Stimulated activated CD8-positive, alpha-beta memory T cell treated with anti-CD3 and anti-CD28 coated beads, Interleukin-12 subunit alpha, Interleukin-12 subunit beta, amount 100 ng/mL, for 1 hour (primary cell): ENCODE data around the gene HLA-DPB1.
"Not testable (repeated sequence)": the region's sequence is repeated elsewhere in the genome, so short reads cannot be mapped to it uniquely, and the experiment has no call there.

Experiments
- DNase-seq: peaks from one replicate; pipeline ENCODE4 v3.0.0-alpha.2; 2020; ENCODE audit warnings: low read depth

The HLA-DPB1 gene

DNA sequence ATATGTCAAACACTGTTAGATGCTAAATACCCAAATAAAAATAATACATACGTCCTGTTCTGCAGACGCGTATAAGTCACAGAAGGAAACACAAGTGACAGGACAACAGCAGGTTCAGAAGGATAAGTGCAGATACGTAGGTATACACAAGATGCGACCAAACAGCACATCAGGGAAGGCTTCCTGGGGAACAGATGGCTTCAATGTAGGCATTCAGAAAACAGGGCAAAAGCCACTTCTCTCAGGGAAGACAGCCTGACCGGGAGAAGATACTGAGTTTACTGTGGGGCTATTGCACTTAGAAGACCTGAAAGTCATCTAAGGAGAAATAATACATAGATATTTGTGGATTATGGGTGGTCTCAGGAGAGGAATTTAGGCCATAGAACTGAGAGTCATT lies 4.2 kb upstream of the HLA-DPB1 start:
- no peak for DNase-seq

DNA sequence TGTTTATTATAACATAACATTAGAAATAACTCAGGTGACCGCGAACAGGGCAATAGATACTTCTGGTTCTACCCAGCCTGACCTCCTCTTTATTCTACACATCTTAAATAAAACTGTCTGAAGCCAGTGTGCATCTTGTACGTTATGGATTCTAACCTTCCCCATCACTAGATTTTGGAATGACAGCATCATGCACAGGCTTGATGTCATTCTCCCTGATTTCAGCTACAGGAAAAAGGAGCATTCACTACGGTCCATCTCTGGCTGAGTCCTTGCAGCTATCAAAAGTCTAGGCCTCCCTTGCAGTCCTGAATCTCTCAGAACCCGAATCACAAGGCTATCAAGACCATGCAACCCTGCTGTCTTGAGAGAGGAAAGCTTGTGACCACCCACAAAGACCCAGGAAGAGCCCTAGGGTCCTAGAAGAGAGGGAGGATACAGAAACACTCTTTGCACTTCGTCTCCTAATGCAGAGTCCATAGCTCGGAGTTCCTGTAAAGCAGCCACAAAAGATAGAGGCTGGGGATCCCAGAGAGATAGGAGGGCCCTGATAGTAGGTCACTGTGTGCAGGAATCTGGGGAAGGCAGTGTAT lies 3.2 kb upstream of the HLA-DPB1 start:
- no peak for DNase-seq

DNA sequence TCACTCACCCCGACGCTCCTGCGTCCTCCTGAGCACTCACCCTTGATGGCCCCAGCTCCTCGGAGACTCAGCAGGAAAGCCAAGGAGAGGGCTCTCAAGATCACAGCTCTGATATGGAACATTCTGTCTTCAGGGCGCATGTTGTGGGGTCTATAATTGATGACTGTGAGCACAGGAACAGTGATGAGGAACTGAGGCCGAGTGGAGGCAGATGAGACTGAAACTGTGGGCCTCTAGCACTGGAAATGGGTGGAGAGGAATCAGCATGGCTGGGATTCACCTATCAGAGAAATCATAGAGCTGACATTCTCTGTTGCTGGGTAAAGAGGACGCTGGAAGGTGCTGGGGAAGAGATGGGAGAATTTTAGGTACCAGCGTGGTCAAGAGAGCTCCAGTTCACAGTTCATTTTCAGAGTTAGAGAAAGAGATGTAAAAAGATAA lies 2.3 kb upstream of the HLA-DPB1 start, which contains the start of gene HLA-DPA1:
HLA-DPA1 (minus strand) TSS at position 219 of the 441 bp plus-strand sequence.
- no peak for DNase-seq

DNA sequence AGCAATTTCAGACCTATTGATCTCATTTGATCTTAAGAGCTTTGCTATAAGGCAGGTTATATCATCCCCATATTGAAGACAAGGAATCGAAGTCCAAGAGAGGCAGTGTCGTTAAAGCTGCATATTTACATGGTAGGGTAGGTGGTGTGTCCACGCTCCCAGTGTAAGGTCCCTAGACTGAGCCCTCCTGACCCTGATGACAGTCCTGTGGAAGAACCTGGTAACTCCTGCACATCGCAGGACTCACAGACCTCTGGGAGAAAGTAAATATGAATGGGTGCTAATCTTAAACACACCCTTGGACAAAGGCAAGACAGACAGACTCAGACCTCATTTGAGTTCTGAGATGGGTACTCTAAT lies 602 bp upstream of the HLA-DPB1 start:
- DNase-seq, result no peak

DNA sequence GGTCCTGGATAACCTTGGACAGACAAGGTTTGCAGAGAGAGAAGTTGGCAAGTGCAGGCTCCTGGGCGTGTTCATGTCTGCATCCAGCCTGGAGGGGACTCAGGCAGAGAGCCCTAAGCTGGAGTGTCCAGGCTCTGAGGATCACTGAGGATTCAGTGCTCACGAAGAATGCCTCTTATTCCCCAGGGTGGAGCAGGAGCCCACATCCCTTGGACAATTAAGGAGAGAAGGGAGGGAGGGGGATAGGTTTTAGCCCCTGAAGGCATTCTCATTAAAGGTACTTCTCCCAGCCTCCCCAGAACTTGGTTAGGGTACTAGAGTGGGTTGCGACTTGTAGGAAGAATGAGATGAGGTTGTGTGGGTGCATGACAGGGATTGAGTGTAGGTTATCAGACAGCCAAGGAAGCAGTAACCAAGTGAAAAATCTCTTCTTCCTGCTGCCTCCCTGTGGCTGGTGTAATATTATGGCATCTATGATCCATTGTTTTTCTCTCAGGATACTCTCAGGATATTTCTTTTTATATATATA lies 680 bp downstream of the HLA-DPB1 start:
- DNase-seq, result no peak

DNA sequence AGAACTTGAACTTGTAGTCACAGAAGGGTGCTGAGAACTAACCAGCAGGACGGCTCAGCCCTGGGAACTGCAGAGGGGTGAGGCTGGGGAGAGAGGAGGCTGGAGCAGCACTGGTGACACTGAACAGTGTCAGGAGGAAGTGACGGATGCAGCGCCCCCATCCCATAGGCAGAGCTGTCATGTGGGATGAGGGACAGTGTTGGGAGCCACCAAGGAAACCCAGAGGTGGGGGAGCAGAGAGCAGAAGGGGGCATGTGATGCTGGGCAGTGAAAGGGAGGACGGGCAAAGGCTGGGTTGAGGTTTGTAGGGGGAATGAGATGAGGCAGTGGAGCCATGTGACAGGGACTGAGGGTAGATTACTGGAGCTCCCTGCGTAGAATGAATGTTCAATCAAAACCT lies 2.1 kb downstream of the HLA-DPB1 start:
- no peak for DNase-seq

DNA sequence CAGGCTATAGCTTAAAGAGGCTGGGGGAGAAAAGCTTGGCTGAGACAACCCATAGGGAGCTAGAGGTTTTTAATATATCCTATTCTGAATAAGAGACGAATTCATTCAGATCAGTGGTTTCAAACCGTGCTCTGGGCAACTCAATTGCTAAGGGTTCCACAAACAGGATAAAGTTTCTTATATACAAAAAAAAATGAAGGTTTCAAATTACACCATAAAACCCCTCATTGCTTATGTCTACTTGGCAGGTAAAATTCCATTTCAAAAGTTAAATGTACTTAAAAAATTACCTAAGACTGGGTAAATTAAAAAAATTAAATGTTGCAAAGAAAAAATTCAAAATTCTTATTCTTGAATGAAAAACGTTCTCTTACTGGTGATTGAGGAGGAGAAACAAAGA lies 2.7 kb downstream of the HLA-DPB1 start:
- no peak for DNase-seq

DNA sequence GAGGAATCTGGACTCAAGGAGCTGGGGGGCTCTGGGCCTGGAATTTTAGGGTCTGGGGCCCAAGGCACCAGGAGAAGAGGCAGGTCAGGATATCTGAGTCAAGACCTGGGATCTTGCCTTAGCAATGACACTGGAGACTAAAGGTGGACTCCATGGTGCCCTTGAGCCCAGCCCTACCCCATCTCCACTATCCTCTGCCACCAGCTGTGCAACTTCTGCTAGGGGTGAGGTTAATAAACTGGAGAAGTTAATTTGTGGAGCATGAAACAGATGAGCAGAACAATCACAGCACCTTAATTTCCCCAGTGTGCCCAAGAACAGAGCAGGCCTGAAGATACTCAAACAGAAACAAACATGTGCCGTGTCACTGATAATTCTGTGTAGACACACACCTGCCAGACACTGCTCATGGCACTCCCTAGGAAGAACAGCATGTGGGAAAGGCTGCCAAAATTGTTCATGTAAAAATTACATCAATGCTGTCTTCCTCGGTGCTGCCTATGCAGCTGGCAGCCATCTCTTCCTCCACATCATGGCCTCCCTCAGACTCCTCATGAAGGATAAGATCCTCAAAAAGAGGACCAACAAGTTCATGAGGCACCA lies 3.2 kb downstream of the HLA-DPB1 start:
- DNase-seq, result no peak

DNA sequence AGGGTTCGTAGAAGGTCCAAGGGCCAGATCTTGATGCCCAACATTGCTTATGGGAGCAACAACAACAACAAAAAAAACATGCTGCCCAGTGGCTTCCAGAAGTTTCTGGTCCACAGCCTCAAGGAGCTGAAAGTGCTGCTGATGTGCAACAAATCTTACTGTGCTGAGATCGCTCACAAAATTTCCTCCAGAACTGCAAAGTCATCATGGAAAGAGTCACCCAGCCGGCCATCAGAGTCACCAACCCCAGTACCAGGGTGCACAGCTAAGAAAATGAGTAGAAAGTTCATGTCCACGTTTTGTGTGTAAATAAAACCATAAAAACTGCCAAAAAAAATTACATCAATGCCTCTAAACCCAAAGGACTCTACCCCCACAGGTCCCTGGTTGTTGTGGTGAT lies 3.8 kb downstream of the HLA-DPB1 start:
- no peak for DNase-seq

DNA sequence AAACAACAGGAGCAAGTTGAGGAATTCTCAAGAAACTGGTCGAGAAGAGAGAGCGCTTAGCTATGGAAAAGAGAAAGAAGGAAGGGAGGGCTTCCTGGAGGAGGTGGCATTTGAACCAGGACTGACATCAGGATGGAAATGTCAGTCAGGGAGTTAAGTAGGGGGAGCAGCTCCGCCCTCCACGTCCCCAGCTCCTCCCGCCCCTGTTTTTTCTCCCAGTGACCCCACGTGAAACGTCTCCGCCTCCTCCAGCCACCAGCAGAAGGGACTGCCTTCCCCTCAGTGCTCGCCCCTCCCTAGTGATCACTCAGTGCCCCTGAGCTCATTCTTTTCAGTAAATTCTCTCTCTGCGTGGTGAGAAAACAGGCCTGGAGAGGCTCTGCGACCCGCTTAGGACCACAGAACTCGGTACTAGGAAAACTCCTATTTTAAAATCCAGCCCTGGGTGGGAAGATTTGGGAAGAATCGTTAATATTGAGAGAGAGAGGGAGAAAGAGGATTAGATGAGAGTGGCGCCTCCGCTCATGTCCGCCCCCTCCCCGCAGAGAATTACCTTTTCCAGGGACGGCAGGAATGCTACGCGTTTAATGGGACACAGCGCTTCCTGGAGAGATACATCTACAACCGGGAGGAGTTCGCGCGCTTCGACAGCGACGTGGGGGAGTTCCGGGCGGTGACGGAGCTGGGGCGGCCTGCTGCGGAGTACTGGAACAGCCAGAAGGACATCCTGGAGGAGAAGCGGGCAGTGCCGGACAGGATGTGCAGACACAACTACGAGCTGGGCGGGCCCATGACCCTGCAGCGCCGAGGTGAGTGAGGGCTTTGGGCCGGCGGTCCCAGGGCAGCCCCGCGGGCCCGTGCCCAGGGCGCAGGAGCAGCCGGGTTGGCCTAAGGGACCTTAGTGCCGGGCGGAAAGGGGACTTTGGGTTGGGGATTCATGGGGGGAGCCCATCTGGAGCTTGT lies 4.6 kb downstream of the HLA-DPB1 start:
- no peak for DNase-seq

DNA sequence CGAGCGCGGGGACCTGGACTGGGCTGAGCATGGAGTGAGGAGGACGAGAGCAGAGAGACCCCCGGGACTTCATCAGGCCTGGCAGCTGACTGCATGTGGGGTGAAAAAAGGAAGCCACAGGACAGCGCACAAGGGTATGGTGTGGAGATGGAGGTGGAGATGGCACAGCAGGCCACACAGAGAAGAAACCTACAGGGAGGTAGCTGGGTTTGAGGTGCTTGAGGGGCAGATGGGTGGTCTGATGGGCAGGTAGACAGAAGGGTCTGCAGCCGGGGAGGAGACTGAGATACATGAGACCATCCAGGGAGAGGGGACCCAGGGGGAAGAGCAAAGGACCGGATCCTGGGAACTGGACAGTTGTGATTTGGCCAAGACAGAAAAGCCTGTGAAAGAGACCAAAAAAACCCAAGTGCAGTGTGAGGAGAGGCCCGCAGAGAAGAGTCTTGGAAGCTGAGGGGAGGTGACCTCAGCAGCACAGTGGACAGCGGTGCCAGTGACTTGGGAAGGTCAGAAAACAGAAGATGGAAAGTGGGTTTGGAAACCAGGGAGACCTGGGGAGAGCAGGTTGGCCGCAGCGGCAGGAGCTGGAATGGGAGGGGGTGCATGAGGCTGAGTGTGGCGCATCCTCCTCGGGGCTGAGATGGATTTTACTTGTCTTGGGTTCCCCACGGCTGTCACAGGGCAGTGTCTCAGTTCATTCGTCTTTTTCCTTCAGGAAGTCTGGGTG lies 5.5 kb downstream of the HLA-DPB1 start:
- DNase-seq, result no peak

DNA sequence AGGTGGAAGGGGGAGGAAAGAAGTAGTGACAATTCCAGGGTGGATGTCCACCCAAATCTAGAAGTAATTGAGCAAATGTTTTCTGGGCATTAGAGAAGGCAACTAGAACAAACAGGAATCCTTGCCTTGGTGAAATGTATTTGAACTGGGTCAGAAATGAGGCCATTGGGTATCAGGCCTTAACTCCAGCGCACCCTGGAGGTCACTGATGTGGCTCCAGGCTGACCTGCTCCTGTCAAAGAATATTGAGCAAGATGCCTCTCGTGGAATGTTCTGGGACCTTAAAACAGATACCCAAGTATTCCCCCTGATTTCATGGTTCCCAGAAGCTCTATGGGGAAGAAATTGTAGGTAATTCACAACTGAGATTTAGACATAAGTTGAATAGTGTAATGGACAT lies 6.9 kb downstream of the HLA-DPB1 start:
- DNase-seq, result no peak

DNA sequence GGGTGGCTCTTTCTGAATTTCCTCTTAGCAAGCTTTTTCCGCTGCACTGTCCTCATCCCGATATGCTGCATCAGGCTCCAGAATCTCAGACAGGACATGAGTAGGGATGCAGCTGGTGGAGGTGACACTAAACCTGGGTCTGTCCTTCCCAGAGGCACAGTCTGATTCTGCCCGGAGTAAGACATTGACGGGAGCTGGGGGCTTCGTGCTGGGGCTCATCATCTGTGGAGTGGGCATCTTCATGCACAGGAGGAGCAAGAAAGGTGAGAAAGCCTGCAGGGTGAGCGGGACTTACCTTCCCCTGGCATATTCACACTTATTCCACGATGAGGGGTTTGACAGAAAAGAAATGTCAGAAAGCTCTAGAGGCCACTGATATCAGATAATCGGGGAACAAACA lies 9.8 kb downstream of the HLA-DPB1 start:
- no peak for DNase-seq

DNA sequence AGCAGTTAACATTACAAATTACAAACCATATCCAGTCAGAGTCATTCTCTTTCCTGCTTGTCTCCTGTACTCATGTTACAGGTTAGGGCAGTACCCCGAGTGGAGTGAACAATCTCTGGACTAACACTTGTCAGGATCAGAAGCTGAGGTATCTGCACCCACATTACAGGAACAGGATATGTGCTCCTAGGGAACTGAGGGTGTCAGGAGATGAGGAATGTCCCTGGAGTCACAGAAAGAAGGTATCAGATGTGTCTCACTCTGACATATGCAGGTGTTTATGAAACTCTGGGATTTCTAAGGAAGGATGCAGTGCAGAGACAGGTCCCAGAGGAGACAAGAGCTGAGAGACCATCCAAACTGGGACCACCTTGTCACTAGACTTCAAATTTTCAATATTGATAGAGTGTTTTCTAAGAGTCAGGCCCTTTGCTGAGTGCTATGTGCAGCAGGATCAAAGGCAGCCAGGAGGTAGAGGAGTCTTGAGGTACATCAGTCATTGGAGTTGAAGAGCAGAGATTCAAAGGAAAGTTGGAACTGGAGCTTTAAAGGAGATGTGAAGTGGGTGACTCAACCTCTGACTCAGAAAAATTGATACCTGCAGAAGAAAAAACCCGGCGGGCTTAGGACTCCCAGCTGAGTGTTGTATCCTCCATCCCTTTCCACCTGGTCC lies 12.6 kb downstream of the HLA-DPB1 start:
- DNase-seq, result no peak

DNA sequence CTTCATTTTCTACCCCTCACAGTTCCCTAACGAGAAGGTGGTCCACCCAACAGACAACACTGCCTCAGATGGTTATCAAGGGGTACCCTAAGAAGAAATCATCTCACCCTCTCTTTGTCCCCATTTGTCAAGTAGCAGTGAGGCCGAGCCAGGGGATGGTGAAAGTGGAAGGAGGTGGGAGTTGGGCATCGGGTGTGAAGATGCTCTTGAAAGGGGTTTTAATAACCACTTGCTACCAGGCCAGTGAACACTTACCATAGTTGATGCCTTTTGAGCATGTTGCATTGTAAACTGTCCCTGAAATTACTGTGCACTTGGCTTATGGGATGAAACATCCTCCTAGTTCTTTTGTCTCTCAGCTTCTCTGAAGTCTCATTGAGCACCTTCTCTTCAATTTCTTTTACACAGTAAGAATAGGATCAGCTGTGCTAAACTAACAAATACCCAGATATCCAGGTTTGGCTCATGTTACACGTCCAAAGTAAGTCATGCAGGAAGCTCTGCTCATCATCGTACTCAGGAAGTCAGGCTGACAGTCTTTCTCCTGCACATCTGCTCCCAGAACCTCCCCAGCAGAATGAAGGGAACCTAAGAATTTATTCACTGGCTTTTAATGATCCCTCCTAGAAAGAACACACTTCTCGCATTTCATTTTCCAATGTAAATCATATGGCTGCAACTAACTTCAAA lies 13.3 kb downstream of the HLA-DPB1 start:
- no peak for DNase-seq

DNA sequence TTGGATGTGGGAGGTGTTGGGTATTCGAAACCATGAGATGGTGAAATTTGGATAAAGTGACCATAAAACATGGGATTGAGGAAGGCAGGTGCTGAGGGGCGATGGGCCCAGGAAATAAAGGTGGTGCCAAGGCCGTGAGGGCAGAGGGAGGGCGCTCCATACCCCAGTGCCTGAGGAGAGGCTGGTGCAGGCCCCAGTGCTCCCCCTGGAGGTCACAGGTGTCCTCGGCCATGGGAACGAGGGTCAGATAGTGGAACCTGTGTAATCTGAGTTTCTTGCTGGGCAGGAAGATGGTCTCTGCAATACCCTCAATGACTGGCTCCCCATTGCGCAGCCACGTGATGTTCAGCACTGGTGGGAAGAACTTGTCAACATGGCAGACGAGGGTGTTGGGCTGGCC lies 16.2 kb downstream of the HLA-DPB1 start:
- DNase-seq, result peak; percentile 32

DNA sequence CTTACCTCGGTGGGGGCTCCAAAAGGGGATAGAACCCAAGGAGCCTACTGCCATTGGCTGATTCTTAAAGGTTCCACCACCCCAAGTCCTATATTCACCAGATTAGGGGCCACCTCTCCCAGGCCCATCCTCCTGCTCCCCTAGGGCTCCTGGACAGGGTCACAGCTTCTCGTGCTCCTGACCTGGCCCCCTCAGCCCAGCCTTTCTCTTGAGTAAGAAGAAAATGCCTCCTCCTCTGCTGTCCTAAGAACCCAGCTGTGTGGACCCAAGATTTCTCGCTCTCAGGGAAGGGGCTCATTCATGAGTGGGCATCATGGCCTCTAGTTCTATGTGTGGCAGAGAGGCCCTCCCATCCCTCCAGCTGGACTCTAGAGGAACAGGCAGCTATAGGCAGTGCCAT lies 16.6 kb downstream of the HLA-DPB1 start:
- no peak for DNase-seq

DNA sequence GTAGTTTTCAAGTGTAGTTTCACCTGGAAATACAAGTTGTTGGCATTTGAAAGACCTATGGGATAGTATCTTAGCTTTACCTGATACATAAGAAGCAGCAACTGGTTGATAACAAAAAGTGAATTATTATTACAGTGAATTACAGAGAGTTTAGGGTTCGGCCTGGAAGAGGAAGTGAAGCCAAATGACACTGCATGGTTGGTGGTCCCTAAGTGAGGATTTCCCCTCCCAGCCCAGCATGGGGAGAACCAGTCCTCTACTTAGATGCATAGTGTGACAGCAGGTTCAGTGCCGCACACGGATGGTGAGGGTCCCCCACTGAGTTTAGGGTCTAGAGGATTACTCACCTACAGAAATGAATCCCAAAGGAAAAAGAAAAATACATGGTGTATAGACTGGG lies 18.1 kb downstream of the HLA-DPB1 start:
- no peak for DNase-seq

DNA sequence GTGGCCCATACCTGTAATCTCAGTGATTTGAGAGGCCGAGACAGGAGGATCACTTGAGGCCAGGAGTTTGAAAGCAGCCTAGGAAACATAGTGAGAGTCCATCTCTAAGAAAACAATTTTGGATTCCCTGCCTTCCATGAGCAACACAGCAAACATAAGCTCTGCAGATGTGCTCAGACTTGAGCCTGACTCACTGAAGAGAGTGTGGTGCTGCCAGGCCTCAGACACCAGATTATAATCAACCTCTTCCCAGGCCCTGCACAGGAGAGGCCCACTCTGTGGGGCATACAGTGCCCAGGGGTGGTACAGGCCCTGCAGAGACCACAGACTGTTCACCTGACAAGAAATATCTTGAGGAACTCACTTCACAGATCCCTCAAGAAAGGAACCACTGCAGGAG lies 19.9 kb downstream of the HLA-DPB1 start:
- DNase-seq, result no peak

DNA sequence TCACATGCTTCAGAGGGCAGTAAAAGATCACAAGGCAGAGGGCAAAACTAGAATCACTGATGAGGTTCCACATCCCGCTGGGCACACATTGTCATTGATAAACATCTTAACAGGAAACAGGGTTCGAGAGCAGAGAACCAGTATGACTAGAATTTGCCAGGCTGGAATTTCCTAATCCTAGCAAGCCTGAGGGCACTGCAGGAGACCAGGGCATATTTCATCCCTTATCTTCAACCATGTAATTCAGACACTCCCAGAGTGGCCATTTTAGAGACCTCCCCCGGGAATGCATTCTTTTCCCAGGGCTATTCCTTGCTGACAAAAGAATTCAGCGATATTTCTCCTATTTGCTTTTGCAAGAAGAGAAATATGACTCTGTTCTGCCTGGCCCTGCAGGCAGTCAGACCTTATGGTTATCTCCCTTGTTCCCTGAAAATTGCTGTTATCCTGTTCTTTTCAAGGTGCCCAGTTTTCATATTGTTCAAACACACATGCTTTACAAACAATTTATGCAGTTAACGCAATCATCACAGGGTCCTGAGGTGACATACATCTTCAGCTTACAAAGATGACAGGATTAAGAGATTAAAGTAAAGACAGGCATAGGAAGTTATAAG lies 25.4 kb downstream of the HLA-DPB1 start:
- not testable (repeated sequence) for DNase-seq

DNA sequence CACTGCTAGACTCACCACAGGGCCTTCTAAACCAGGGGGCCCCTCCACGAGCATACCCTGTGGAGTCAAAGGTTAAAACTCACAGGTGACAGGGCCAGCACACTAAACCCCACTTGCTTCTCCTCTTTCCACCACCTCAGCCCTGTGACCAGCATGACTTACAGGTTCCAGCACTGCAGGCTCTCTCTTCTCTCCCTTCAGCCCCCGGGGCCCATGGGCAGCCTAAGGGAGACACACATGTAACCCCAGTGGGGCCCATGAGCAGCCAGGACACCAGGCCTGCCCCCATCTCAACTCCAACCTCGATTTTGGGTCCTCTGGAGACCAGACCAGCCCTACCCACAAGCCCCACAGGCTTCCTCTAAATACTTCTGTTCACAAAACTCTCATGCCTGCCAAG lies 28.0 kb downstream of the HLA-DPB1 start:
- DNase-seq, result no peak
